HG02759 (cell line): Measurements from ENCODE around the gene ZNF524.

Experiments used
- ATAC-seq: cut with Tn5 transposase; IDR thresholded peaks from one replicate; pipeline ENCODE4 v1.9.1; 2021; ENCODE audit warnings: mild to moderate bottlenecking, moderate library complexity; ENCODE audit not compliant: unreplicated experiment

Gene ZNF524

GRCh38 chr19:55618426-55618825 lies 18.3 kb downstream of the ZNF524 start:
- ATAC-seq = no peak

GRCh38 chr19:55619286-55619685 lies 19.2 kb downstream of the ZNF524 start:
- no peak for ATAC-seq

DNA sequence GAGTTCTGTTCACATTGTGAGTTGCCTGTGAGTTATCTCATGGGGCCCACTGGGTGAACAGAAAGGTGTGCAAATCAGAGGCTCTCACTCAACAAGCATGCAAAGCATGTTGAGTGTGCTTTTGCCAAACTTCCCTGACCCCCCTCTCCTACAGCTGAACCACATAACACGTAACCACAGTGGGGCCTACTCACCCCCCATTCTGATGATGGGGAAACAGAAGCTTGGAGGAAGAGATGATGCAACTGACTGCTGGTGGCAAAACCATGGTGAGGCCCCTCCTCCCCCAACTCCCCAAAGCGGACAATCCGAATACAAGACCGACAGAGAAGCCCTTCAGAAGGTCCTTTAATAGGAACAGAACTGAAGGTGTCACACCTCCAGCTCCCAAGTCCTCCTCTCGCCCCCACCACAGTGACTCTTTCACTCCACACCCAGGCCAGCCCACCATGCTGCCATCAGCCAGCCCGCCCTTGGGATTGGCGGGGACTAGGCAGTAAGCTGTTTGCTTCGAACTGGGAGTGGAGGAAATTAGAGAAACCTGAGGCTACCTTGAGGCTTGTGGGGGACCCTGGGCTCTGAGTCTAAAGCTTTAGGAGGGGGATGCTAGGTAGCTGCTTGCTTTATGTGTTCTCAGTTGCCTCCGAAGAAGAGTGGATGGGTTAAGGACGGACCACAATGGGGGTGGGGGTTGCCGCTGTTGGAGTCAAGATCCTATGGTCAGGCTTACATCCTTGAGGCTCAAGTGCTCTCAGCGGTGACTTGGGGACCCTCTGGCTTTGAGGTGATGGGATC lies 20.5 kb downstream of the ZNF524 start:
- ATAC-seq = no peak

DNA sequence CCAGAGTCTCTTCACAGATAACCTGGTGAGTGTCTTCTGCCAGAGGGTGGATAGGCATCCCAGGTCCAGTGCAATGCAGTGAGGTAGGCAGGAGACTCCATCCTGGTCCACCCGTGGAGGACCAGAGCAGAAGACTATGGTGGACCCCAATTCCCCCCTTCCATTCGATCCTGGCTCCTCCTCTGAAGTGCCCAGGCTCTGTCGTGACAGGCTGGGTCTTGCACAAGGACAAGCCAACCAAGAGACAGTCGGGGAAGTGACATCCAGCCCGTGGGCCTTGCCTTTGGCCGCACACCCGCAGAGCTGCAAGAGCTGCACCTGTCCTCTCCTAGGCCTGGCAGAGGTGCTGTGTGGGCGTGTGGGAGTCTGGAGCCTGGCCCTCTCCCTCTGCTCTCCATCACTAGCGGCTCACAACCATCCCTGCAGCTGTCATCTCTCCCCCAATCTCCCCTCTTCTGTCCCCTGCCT lies 21.2 kb downstream of the ZNF524 start:
- ATAC-seq = no peak

DNA sequence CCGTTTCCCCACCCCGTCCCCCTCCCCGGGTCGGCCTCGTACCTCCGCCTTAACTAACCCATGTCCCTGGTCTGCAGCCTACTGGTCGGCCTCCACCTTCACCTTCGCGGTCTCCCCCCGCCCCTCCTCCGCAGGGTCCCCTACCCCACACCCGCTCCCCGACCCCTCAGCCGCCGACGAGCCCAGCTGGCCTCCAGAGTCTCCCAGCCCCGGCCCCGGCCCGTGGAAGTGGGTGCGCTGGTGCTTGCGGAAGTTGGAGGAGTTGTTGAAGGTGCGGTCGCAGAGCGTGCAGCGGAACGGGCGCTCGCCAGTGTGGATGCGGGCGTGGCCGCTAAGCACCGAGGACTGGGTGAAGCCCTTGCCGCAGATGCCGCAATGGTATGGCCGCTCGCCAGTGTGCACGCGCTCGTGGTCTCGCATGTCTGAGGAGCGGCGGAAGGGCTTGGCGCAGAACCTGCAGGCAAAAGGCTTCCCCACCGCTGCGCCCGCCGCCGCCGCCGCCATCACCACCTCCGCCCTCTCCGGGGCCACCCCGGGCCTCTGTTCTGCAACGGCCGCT lies 21.7 kb downstream of the ZNF524 start:
- ATAC-seq = no peak

DNA sequence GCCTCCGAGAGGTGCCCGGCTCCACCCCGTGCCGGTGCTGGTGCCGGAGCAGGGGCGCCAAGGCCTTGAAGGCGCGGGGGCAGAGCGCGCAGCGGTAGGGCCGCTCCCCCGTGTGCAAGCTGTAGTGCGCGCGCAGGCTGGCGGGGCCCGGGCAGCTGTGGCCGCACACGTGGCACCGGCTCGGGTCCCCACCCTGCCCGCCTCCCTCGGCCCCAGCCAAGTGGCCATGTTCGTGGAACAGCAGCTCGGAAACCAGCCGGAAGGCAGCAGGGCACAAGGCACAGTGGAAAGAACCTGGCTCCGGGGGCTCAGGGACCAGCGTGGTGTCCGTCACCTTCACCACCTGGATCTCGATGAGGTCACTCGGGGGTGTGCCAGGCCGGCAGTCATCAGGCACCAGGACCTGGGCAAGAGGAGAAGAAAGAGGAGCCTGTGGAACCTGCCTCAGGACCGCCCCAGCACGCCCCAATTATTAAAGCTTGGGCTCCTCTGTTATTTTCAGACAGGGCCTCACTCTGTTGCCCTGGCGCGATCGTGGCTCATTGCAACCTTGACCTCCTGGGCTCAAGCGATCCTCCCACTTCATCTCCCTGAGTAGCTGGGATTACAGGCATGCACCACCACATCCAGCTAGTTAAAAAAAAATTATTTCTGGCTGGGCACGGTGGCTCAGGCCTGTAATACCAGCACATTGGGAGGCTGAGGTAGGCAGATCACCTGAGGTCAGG lies 22.3 kb downstream of the ZNF524 start:
- no peak for ATAC-seq

GRCh38 chr19:55623130-55623529 lies 23.0 kb downstream of the ZNF524 start:
- ATAC-seq = no peak

- ATAC-seq = no peak
Measured at GRCh38 chr19:55623561-55623960, 23.5 kb downstream of the ZNF524 start.

DNA sequence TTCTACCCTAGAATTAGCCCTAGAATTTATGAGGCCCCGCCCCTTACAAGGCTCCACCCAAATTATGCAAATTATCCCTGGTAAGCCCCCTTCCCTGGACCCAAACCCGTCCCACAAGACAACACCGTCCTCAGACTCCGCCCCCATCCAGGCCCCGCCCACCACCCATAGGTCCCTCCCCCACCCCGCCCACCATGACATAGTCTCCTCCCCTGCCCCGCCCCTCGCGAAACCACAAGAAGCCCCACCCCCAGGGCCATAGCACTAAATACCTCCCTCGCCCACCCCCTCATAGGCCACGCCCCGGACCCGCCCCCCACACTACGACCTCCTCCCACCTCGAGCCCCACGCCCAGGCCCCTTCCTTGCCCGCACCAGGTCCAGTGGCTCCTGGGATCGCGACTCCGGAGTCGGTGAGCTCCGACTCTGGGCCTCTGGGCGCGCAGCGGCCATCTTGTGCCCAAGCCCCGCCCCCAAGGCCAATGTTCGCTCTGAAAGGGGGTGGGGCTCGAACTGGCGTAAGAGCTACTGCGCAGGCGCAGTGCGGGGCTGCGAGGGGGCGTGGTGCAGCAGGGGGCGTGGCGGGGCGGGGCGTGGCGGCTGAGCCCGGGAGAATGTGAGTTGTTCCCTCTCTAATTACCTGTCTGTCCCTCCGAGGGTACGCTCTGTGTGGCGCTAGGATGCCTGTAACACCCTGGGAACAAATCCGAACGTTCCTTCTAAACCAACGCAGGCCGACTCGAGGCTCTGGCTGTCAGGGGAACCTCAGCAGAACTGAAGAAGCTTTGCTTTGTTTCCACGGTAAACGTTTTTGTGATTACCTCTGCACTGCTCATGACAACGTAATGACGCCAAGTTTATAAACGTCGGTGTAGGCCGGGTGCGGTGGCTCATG lies 24.3 kb downstream of the ZNF524 start, which contains the start of gene ZNF784:
Gene ZNF784 (minus strand): TSS at position 458 of the 895 bp plus-strand sequence. CDS start 5 bp downstream, at position 453.
- peak; percentile 78 for ATAC-seq

GRCh38 chr19:55625004-55625326 lies 24.9 kb downstream of the ZNF524 start:
- ATAC-seq = no peak

DNA sequence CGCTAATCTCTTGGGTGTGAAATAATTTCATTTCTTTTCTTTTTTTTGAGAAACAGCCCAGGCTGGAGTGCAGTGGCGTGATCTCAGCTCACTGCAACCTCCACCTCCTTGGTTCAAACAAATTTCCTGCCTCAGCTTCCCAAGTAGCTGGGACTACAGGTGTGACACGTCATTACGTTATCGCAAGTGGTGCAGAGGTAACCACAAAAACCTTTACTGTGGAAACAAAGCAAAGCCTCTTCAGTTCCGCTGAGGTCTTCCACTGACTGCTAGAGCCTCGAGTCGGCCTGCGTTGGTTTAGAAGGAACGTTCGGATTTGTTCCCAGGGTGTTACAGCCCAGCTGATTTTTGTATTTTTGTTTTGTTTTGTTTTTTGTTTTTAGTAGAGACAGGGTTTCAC lies 26.3 kb downstream of the ZNF524 start:
- no peak for ATAC-seq

GRCh38 chr19:55632463-55632834 lies 32.4 kb downstream of the ZNF524 start:
- no peak for ATAC-seq

GRCh38 chr19:55633861-55634260 lies 33.8 kb downstream of the ZNF524 start:
- ATAC-seq = no peak

GRCh38 chr19:55635334-55635717 lies 35.2 kb downstream of the ZNF524 start:
- no peak for ATAC-seq

- no peak for ATAC-seq
Measured at GRCh38 chr19:55635856-55636440, 35.9 kb downstream of the ZNF524 start.

DNA sequence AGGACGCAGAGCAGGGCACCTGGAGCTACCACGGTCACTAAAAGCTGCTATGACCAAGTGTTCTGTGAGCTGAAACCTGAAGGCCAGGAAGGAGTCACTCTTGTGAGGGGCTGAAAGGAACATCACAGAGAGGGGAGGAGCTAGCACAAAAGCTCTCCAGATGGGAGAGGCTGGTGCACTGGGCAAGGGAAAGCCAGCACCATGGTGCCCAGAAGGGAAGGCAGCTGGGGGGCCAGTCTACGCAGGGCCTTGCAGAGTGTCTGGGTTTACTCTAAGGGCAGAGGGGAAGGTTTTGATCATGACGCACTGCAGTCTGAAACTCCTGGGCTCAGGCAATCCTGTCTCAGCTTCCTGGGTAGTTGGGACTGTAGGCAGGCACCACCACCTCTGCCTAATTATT lies 36.6 kb downstream of the ZNF524 start:
- no peak for ATAC-seq

GRCh38 chr19:55637534-55637933 lies 37.4 kb downstream of the ZNF524 start:
- ATAC-seq = no peak

DNA sequence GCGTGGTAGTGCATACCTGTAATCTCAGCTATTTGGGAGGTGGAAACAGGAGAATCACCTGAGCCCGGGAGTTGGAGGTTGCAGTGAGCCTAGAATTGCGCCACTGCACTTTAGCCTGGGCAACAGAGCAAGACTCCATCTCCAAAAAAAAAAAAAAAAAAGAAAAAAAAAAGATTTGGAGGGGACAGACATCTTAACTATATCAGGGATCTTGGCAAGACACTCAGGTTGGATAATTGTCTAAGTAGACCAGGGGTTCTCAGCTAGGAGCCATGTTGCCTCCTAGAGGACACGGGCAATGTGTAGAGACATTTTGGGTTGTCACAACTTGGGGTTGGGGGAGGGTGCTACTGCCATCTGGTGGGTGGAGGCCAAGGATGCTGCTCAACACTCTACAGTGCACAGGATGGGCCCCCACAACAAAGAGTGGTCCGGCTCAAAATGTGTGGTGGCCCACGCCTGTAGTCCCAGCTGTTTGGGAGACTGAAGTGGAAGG lies 38.8 kb downstream of the ZNF524 start:
- ATAC-seq = no peak

- no peak for ATAC-seq
Measured at GRCh38 chr19:55640043-55640576, 40.0 kb downstream of the ZNF524 start.
